ENCODE measurements around the gene DEFB115. TPM values are rescaled to one million over a fixed set of nuclear protein-coding genes. Genes with fewer than 3 reads are reported as not detected.
A peak's percentile ranks its signal among the peaks of the same experiment; 100 is the strongest.

Gene DEFB115
- total and polyA plus RNA-seq, 2 of the 13 experiments (the other 11 are each of a cell fraction or from before 2014, with no cell fraction given) = not detected

DNA sequence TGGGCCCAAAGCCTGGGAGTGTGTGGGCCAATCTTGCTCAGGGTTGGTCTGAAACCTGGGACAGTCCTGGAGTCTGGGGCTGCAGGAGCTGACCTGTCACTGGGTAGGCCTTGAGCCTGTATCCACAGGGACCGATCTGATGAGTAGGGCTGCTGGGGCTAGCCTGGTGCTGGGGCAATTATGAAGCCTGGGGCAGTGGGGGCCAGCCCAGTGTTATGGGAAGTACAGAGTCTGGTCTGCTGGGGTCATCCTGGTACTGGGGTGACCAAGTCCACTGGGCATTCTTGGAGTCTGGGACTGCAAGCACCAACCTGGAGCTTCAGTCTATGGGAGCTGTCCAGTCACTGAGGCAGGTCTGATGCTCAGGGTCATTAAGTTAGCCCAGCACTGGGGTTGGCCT is 20.7 kb downstream of the DEFB115 start:
- H3K9ac ChIP-seq (ENCODE audit: insufficient read depth, low read depth, low read length) = no peak overlapping the region
- no TSS peak for BruUV-seq (replicated peaks)
- peak; percentile 42; the same call in 1 of the 3 replicates for ATAC-seq
- no peak overlapping the region for H3K4me3 ChIP-seq (replicated peaks in 1 of 3; ENCODE audit: insufficient read depth in 1 of 3, low read depth in 2 of 3, low read length in 3 of 3)
- no peak for FAIRE-seq
- no peak overlapping the region for H2AFZ ChIP-seq (ENCODE audit: low read length)
- no peaks in the 10 kb centered on the region for H4K20me1 ChIP-seq (ENCODE audit: insufficient read depth, low read length)
- intact Hi-C loops (cut with micrococcal nuclease; ENCODE audit: unreplicated experiment) = no loop called here
- DNase-seq (ENCODE audit: low spot score) = no peak
- H3K4me2 ChIP-seq (ENCODE audit: low read depth, low read length) = no peak overlapping the region
- no peaks in the 10 kb centered on the region for H3K4me1 ChIP-seq (ENCODE audit: insufficient read depth, low read length)
- H3K36me3 ChIP-seq (replicated peaks in 1 of 2; ENCODE audit: control insufficient read depth in 1 of 2, insufficient read depth in 2 of 2, low read length in 2 of 2) = no peaks in the 10 kb centered on the region
- POLR2A ChIA-PET = no interaction called here
- in situ Hi-C loops (cut with HindIII; ENCODE audit: extremely low pct_ligation_motif_present, low pct_unique_long_range_greater_than_20kb) = no loop called here
- H3K9me3 ChIP-seq (ENCODE audit: low read length) = no peaks in the 10 kb centered on the region
- no peak overlapping the region for H3K27ac ChIP-seq (ENCODE audit: extremely low read length, insufficient read depth, low read length)
- no peaks in the 10 kb centered on the region for H3K79me2 ChIP-seq (ENCODE audit: insufficient read depth, low read length)
- H3K27me3 ChIP-seq (ENCODE audit: control insufficient read depth in 1 of 2, insufficient read depth in 2 of 2, low read length in 2 of 2) = no peaks in the 10 kb centered on the region
- 0% methylated on average over 1 of the region's 1 CpG for WGBS (ENCODE audit: low lambda C conversion rate)
- CTCF ChIA-PET (ENCODE audit: low intra/inter-chr PET ratio, low total read pairs) = no interaction called here
- TF ChIP-seq, protein P1, sequence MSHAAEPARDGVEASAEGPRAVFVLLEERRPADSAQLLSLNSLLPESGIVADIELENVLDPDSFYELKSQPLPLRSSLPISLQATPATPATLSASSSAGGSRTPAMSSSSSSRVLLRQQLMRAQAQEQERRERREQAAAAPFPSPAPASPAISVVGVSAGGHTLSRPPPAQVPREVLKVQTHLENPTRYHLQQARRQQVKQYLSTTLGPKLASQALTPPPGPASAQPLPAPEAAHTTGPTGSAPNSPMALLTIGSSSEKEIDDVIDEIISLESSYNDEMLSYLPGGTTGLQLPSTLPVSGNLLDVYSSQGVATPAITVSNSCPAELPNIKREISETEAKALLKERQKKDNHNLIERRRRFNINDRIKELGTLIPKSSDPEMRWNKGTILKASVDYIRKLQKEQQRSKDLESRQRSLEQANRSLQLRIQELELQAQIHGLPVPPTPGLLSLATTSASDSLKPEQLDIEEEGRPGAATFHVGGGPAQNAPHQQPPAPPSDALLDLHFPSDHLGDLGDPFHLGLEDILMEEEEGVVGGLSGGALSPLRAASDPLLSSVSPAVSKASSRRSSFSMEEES (CRISPR knock-in tag; IDR thresholded peaks at IDR 0.05) = no peak
- TF ChIP-seq ARID2 (CRISPR knock-in tag; IDR thresholded peaks at IDR 0.05; ENCODE audit: borderline replicate concordance) (no peak), MTA3 (CRISPR knock-in tag; IDR thresholded peaks at IDR 0.05) (no peak), KMT2A (CRISPR knock-in tag; IDR thresholded peaks at IDR 0.05) (no peak), HOMEZ (CRISPR knock-in tag; IDR thresholded peaks at IDR 0.05; ENCODE audit: low read depth) (no peak), ZBTB20 (CRISPR knock-in tag; IDR thresholded peaks at IDR 0.05; ENCODE audit: borderline replicate concordance, low read depth) (no peak), ZNF713 (CRISPR knock-in tag; IDR thresholded peaks at IDR 0.05) (no peak), KDM3A (CRISPR knock-in tag; IDR thresholded peaks at IDR 0.05; ENCODE audit: low read depth) (no peak), ZNF12 (CRISPR knock-in tag; IDR thresholded peaks at IDR 0.05) (no peak)
- TF ChIP-seq, protein P2, sequence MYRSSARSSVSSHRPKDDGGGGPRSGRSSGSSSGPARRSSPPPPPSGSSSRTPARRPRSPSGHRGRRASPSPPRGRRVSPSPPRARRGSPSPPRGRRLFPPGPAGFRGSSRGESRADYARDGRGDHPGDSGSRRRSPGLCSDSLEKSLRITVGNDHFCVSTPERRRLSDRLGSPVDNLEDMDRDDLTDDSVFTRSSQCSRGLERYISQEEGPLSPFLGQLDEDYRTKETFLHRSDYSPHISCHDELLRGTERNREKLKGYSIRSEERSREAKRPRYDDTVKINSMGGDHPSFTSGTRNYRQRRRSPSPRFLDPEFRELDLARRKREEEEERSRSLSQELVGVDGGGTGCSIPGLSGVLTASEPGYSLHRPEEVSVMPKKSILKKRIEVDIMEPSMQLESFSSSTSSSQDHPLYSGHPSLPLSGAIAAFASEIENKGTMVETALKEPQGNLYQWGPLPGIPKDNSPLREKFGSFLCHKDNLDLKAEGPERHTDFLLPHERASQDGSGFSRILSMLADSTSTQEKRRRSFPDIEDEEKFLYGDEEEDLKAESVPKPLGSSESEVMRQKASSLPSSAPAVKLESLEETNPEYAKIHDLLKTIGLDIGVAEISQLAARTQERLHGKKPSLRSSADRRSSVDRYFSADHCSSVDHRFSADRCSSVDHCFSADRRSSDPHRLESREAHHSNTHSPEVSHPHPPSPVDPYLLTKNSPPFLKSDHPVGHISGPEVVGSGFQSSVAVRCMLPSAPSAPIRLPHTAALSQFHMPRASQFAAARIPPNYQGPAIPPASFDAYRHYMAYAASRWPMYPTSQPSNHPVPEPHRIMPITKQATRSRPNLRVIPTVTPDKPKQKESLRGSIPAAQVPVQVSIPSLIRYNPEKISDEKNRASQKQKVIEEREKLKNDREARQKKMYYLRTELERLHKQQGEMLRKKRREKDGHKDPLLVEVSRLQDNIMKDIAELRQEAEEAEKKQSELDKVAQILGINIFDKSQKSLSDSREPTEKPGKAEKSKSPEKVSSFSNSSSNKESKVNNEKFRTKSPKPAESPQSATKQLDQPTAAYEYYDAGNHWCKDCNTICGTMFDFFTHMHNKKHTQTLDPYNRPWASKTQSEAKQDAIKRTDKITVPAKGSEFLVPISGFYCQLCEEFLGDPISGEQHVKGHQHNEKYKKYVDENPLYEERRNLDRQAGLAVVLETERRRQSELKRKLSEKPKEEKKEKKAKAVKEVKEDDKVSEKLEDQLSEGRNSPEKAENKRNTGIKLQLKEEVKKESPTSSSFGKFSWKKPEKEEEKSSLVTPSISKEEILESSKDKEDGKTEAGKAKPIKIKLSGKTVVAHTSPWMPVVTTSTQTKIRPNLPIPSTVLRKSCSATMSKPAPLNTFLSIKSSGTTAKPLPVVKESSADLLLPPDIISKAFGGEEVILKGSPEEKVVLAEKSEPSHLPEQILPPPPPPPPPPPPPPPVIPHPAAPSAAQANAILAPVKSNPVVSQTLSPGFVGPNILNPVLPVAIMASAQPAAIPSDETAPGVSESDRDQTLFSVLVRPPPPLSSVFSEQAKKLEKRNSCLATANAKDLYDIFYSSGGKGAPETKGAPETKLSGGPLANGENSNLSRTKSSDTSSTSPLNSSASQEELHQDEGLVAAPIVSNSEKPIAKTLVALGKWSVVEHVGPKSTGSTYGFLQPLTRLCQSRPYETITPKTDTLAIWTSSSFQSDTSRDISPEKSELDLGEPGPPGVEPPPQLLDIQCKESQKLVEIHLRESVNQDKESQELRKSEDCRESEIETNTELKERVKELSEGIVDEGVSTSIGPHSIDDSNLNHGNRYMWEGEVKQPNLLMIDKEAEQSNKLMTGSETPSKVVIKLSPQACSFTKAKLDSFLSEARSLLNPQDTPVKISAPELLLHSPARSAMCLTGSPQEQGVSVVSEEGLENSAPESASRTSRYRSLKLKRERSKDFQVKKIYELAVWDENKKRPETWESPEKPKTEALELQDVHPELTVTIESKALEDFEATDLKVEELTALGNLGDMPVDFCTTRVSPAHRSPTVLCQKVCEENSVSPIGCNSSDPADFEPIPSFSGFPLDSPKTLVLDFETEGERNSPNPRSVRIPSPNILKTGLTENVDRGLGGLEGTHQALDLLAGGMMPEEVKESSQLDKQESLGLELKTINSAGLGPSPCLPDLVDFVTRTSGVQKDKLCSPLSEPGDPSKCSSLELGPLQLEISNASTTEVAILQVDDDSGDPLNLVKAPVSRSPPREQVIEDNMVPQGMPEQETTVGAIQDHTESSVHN (CRISPR knock-in tag; IDR thresholded peaks at IDR 0.05) = no peak
- TF ChIP-seq, protein P3, sequence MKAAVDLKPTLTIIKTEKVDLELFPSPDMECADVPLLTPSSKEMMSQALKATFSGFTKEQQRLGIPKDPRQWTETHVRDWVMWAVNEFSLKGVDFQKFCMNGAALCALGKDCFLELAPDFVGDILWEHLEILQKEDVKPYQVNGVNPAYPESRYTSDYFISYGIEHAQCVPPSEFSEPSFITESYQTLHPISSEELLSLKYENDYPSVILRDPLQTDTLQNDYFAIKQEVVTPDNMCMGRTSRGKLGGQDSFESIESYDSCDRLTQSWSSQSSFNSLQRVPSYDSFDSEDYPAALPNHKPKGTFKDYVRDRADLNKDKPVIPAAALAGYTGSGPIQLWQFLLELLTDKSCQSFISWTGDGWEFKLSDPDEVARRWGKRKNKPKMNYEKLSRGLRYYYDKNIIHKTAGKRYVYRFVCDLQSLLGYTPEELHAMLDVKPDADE (CRISPR knock-in tag; IDR thresholded peaks at IDR 0.05) = no peak
